KMS-11 (cell line): ENCODE data around the gene SULT1C4.

ENCODE experiments used
- H2AFZ ChIP-seq: fragments of 200-600 bp; sonication (generic); 2 replicates; pipeline ENCODE4 v1.6.1; 2016; ENCODE audit warnings: antibody characterized with exemption, mixed run types, low read depth
- H3K27ac ChIP-seq: fragments of 200-600 bp; sonication (generic); 2 replicates; pipeline ENCODE4 v1.6.1; 2016; ENCODE audit warnings: mild to moderate bottlenecking, mixed run types
- H3K27me3 ChIP-seq: fragments of 200-600 bp; sonication (generic); 2 replicates; pipeline ENCODE4 v1.6.1; 2017; ENCODE audit warnings: mild to moderate bottlenecking, low read depth, mixed run types, moderate library complexity; ENCODE audit not compliant: insufficient read depth
- H3K36me3 ChIP-seq: fragments of 200-600 bp; sonication (generic); 2 replicates; pipeline ENCODE4 v1.6.1; 2017; ENCODE audit warnings: mild to moderate bottlenecking, mixed run types; ENCODE audit not compliant: insufficient read depth
- H3K4me1 ChIP-seq: fragments of 200-600 bp; sonication (generic); 2 replicates; pipeline ENCODE4 v1.6.1; 2016; ENCODE audit warnings: mild to moderate bottlenecking, low read depth, mixed run types; ENCODE audit not compliant: poor library complexity, severe bottlenecking
- H3K4me2 ChIP-seq: fragments of 200-600 bp; sonication (generic); 2 replicates; pipeline ENCODE4 v1.7.0; 2016; ENCODE audit warnings: mild to moderate bottlenecking, mixed run types
- H3K4me3 ChIP-seq: fragments of 200-600 bp; sonication (generic); IDR thresholded peaks from 2 replicates; pipeline ENCODE4 v1.6.1; 2017; ENCODE audit warnings: low read depth, low read length, mixed read lengths; ENCODE audit not compliant: insufficient read depth
- H3K79me2 ChIP-seq: fragments of 200-600 bp; sonication (generic); 2 replicates; pipeline ENCODE4 v1.6.1; 2016; ENCODE audit warnings: low read depth, mixed run types; ENCODE audit not compliant: insufficient read depth
- H3K9ac ChIP-seq: fragments of 200-600 bp; sonication (generic); 2 replicates; pipeline ENCODE4 v1.6.1; 2016; ENCODE audit warnings: mild to moderate bottlenecking, mixed run types
- H4K20me1 ChIP-seq: fragments of 200-600 bp; sonication (generic); 2 replicates; pipeline ENCODE4 v1.6.1; 2016; ENCODE audit warnings: mild to moderate bottlenecking, mixed run types; ENCODE audit not compliant: insufficient read depth
- TF ChIP-seq, protein P1 (sequence below): fragments of 200-600 bp; sonication (generic); conservative IDR thresholded peaks from 2 replicates; pipeline ENCODE4 v1.6.1; 2017; ENCODE audit warnings: low read depth, mild to moderate bottlenecking, antibody characterized with exemption, low read length, moderate library complexity, mixed read lengths

SULT1C4 gene

DNA sequence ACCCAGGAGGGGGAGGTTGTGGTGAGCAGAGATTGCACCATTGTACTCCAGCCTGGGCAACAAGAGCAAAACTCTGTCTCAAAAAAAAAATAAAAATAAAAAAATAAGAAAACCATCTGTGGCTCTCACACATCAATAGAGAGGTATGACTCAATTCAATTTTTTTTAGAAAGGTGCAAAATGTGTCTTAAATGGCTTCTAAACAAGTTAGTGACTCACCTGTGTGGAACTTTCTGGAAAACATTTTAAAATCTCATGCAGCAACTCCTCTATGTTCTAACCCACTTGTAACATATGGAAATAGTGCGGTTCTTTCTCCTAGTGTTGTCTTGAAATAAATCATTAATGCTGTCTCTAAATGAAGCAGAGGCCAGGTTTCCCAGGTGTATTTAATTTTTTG, 10.7 kb upstream of the SULT1C4 start:
- Histone ChIP-seq H3K4me2 (no peak overlapping the region), H3K36me3 (no peaks in the 10 kb centered on the region), H3K27me3 (no peaks in the 10 kb centered on the region), H3K9ac (no peak overlapping the region), H3K4me1 (no peaks in the 10 kb centered on the region), H3K79me2 (no peaks in the 10 kb centered on the region), H2AFZ (no peak overlapping the region), H4K20me1 (no peaks in the 10 kb centered on the region), H3K4me3 (no peak overlapping the region), H3K27ac (no peak overlapping the region)
- TF ChIP-seq, protein P1, sequence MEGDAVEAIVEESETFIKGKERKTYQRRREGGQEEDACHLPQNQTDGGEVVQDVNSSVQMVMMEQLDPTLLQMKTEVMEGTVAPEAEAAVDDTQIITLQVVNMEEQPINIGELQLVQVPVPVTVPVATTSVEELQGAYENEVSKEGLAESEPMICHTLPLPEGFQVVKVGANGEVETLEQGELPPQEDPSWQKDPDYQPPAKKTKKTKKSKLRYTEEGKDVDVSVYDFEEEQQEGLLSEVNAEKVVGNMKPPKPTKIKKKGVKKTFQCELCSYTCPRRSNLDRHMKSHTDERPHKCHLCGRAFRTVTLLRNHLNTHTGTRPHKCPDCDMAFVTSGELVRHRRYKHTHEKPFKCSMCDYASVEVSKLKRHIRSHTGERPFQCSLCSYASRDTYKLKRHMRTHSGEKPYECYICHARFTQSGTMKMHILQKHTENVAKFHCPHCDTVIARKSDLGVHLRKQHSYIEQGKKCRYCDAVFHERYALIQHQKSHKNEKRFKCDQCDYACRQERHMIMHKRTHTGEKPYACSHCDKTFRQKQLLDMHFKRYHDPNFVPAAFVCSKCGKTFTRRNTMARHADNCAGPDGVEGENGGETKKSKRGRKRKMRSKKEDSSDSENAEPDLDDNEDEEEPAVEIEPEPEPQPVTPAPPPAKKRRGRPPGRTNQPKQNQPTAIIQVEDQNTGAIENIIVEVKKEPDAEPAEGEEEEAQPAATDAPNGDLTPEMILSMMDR, result no peak

- no peaks in the 10 kb centered on the region for H3K4me1 ChIP-seq
- H3K79me2 ChIP-seq, result no peaks in the 10 kb centered on the region
- H2AFZ ChIP-seq, result no peak overlapping the region
- no peak overlapping the region for H3K4me2 ChIP-seq
- no peaks in the 10 kb centered on the region for H3K27me3 ChIP-seq
- no peak overlapping the region for H3K9ac ChIP-seq
- no peaks in the 10 kb centered on the region for H4K20me1 ChIP-seq
- H3K36me3 ChIP-seq, result no peaks in the 10 kb centered on the region
- no peak overlapping the region for H3K27ac ChIP-seq
- H3K4me3 ChIP-seq, result no peak overlapping the region
- TF ChIP-seq, protein P1, result no peak
Observed at GRCh38 chr2:108367561-108368175, 10.1 kb upstream of the SULT1C4 start.

- H3K4me2 ChIP-seq, result no peak overlapping the region
- no peaks in the 10 kb centered on the region for H4K20me1 ChIP-seq
- no peak overlapping the region for H3K27ac ChIP-seq
- no peaks in the 10 kb centered on the region for H3K27me3 ChIP-seq
- H3K4me1 ChIP-seq, result no peaks in the 10 kb centered on the region
- no peak overlapping the region for H3K4me3 ChIP-seq
- no peaks in the 10 kb centered on the region for H3K36me3 ChIP-seq
- H3K79me2 ChIP-seq, result no peaks in the 10 kb centered on the region
- no peak overlapping the region for H3K9ac ChIP-seq
- no peak overlapping the region for H2AFZ ChIP-seq
- TF ChIP-seq, protein P1, result no peak
Observed at GRCh38 chr2:108369153-108369552, 8.6 kb upstream of the SULT1C4 start.

DNA sequence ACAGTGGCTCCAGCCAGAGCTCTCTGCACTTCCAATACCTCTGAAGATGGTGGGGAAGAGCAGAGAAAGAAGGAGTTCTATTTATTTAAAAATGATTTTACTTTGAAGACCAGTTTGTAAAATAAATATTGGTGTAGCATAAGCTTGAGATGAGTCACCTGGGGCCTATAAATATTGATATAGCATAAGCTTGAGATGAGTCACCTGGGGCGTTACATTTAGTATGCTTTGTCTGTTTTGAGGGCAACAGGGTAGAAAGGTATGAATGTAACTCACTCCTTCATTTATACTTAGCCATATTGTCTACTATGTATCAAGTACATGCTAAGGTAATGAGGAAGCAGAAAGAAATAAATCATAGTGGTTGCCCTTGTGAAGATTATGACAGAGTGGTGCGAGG, 7.7 kb upstream of the SULT1C4 start:
- Histone ChIP-seq H3K9ac (no peak overlapping the region), H3K4me3 (no peak overlapping the region), H3K27ac (no peak overlapping the region), H3K36me3 (no peaks in the 10 kb centered on the region), H4K20me1 (no peaks in the 10 kb centered on the region), H3K4me2 (no peak overlapping the region), H3K27me3 (no peaks in the 10 kb centered on the region), H3K79me2 (no peaks in the 10 kb centered on the region), H2AFZ (no peak overlapping the region), H3K4me1 (no peaks in the 10 kb centered on the region)
- TF ChIP-seq, protein P1, result no peak
